Stimulated activated CD8-positive, alpha-beta memory T cell treated with anti-CD3 and anti-CD28 coated beads, Interleukin-2, amount 100 ng/mL, for 48 hours (primary cell): ENCODE measurements around the gene PPP1R12C.
A peak's percentile ranks its signal among the peaks of the same experiment; 100 is the strongest.
"Not testable (repeated sequence)": the region's sequence is repeated elsewhere in the genome, so short reads cannot be mapped to it uniquely, and the experiment has no call there.

Experiments
- DNase-seq, 2 donors: peaks; one replicate each; pipeline ENCODE4 v3.0.0-alpha.2; 2020; ENCODE audit warnings: low read depth in 2 of 2

PPP1R12C gene

GRCh38 chr19:55076321-55076720 lies 41.1 kb downstream of the PPP1R12C start:
- DNase-seq: no peak

- no peak for DNase-seq
These were observed 42.0 kb downstream of the PPP1R12C start, which contains the start of gene EPS8L1 for GRCh38 chr19:55075371-55075998. TSS of gene EPS8L1 (plus strand) at chr19:55075869. CDS start at chr19:55076445, 576 bp downstream.

- DNase-seq: no peak
These were observed 45.5 kb downstream of the PPP1R12C start for GRCh38 chr19:55071913-55072312.

- DNase-seq: no peak
These were observed 46.3 kb downstream of the PPP1R12C start for GRCh38 chr19:55071129-55071502.

GRCh38 chr19:55070466-55071128 lies 46.8 kb downstream of the PPP1R12C start:
- no peak for DNase-seq

- no peak for DNase-seq
These were observed 47.6 kb downstream of the PPP1R12C start for GRCh38 chr19:55069865-55070197.

- no peak for DNase-seq
These were observed 48.2 kb downstream of the PPP1R12C start for GRCh38 chr19:55068950-55069864.

GRCh38 chr19:55067869-55068268 lies 49.6 kb downstream of the PPP1R12C start:
- DNase-seq: no peak

GRCh38 chr19:55066107-55066709 lies 51.2 kb downstream of the PPP1R12C start:
- DNase-seq: no peak

- DNase-seq: not testable (repeated sequence)
These were observed 51.9 kb downstream of the PPP1R12C start for GRCh38 chr19:55065516-55065915.

GRCh38 chr19:55063492-55063843 lies 54.0 kb downstream of the PPP1R12C start:
- DNase-seq: no peak

- peak; percentile 99 to 100 for DNase-seq
These were observed 54.5 kb downstream of the PPP1R12C start, which contains the start of gene RDH13 for GRCh38 chr19:55062735-55063491. TSS of gene RDH13 (minus strand) at chr19:55063148. CDS start at chr19:55063032, 116 bp downstream.

- not testable (repeated sequence) for DNase-seq
These were observed 57.1 kb downstream of the PPP1R12C start for GRCh38 chr19:55060287-55060686.

GRCh38 chr19:55058781-55059610 lies 58.4 kb downstream of the PPP1R12C start:
- no peak for DNase-seq

GRCh38 chr19:55056827-55057226 lies 60.6 kb downstream of the PPP1R12C start:
- DNase-seq: no peak

GRCh38 chr19:55053735-55054134 lies 63.7 kb downstream of the PPP1R12C start:
- no peak for DNase-seq

- no peak for DNase-seq
These were observed 66.5 kb downstream of the PPP1R12C start for GRCh38 chr19:55050749-55051532.

GRCh38 chr19:55048446-55048845 lies 69.0 kb downstream of the PPP1R12C start:
- DNase-seq: no peak

- no peak for DNase-seq
These were observed 69.5 kb downstream of the PPP1R12C start for GRCh38 chr19:55047951-55048350.
